Right atrium auricular region (tissue), 2 donors: Measurements from ENCODE around the gene PALLD. TPM values are rescaled to one million over a fixed set of nuclear protein-coding genes. Genes with fewer than 3 reads are reported as not detected.

Experiments
- DNase-seq: peaks from one replicate; pipeline ENCODE4 v3.0.0-alpha.2; 2019; ENCODE audit warnings: low spot score
- H3K27ac ChIP-seq, 2 donors: fragments of 200-600 bp; sonication (generic); 1 replicate in 1 of 2; 2 replicates in 1 of 2; pipeline ENCODE4 v1.5.1; 2016 to 2019
- H3K27me3 ChIP-seq, 2 donors: fragments of 200-600 bp; sonication (generic); one replicate each; pipeline versions ENCODE4 v1.5.1 to v1.6.0; 2017 to 2019
- H3K36me3 ChIP-seq: fragments of 200-600 bp; sonication (generic); one replicate; pipeline ENCODE4 v1.5.1; 2016
- H3K4me1 ChIP-seq, 2 donors: fragments of 200-600 bp; sonication (generic); one replicate each; pipeline versions ENCODE4 v1.5.1 to v1.6.0; 2017 to 2019
- H3K4me3 ChIP-seq, 2 donors: fragments of 200-600 bp; sonication (generic); 1 replicate in 1 of 2; 2 replicates in 1 of 2; pipeline ENCODE4 v1.5.1; 2017 to 2019; ENCODE audit warnings: mild to moderate bottlenecking in 1 of 2, moderate library complexity in 1 of 2
- H3K9me3 ChIP-seq, 2 donors: fragments of 200-600 bp; sonication (generic); one replicate each; pipeline ENCODE4 v1.5.1; 2019
- total RNA-seq, 2 donors: library from RNA; depleted of rRNA; stranded (reverse); fragments of >200 nt; gene quantifications; one replicate each; pipeline ENCODE4 v1.1.0, GENCODE V29; 2016
- TF ChIP-seq, protein P1 (sequence below), 2 donors: fragments of 200-600 bp; sonication (generic); IDR thresholded peaks; one replicate each; pipeline ENCODE4 v1.5.1; 2019; ENCODE audit warnings: antibody characterized with exemption in 2 of 2

The PALLD gene
- total RNA-seq, 2 donors from 2014 or later: 764 to 782 TPM

DNA sequence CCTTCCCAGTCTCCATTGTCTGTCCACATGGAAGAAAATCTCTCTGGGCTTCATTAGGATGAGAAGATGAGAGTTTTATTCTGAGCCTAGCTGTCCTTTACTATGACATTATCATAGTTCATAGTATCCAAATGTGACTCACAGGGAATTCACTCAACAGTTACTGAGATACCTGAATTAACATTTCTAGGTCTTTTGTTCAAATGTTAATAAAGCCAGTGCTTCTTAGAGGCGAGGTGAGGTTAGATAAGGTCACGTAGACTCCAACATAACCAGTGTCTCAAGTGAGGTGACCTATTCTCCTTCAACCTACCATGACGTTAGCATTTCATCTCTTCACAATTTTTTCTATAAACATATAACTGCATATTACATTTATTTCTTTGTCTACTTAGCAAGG is 67.2 kb downstream of the PALLD start:
- Histone ChIP-seq H3K36me3 (no peaks in the 10 kb centered on the region), H3K4me1 (peaks cover 0 to 34% of the 10 kb centered on the region in 2 donors), H3K4me3 (no peak overlapping the region), H3K27me3 (no peaks in the 10 kb centered on the region), H3K9me3 (no peaks in the 10 kb centered on the region), H3K27ac (peak overlapping the region in 1 of 2 donors; percentile 24)
- TF ChIP-seq, protein P1, sequence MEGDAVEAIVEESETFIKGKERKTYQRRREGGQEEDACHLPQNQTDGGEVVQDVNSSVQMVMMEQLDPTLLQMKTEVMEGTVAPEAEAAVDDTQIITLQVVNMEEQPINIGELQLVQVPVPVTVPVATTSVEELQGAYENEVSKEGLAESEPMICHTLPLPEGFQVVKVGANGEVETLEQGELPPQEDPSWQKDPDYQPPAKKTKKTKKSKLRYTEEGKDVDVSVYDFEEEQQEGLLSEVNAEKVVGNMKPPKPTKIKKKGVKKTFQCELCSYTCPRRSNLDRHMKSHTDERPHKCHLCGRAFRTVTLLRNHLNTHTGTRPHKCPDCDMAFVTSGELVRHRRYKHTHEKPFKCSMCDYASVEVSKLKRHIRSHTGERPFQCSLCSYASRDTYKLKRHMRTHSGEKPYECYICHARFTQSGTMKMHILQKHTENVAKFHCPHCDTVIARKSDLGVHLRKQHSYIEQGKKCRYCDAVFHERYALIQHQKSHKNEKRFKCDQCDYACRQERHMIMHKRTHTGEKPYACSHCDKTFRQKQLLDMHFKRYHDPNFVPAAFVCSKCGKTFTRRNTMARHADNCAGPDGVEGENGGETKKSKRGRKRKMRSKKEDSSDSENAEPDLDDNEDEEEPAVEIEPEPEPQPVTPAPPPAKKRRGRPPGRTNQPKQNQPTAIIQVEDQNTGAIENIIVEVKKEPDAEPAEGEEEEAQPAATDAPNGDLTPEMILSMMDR (IDR thresholded peaks at IDR 0.05): no peak
- no peak for DNase-seq

DNA sequence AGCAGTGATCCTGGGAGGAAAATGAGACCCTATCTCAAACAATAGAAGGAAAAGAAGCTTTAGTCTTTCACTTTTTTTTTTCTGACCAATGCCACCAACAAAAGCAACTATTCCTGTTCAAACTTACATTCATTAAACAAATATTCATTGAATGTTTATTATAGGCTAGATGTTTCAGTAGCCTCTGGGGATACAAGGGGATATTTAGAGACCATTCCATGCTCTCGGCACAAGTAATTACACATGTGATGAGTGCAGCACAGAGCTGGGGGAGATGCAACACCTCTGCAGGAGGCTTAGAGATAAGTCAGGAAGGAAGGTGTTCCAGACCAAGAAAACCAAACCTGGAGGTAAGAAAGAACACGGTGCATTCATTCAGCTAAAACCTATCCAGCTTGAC is 68.3 kb downstream of the PALLD start:
- no peaks in the 10 kb centered on the region for H3K9me3 ChIP-seq
- no peak for DNase-seq
- no peak overlapping the region for H3K27ac ChIP-seq
- peaks cover 0 to 33% of the 10 kb centered on the region in 2 donors for H3K4me1 ChIP-seq
- H3K36me3 ChIP-seq: no peaks in the 10 kb centered on the region
- no peak overlapping the region for H3K4me3 ChIP-seq
- TF ChIP-seq, protein P1 (IDR thresholded peaks at IDR 0.05): no peak
- no peaks in the 10 kb centered on the region for H3K27me3 ChIP-seq

DNA sequence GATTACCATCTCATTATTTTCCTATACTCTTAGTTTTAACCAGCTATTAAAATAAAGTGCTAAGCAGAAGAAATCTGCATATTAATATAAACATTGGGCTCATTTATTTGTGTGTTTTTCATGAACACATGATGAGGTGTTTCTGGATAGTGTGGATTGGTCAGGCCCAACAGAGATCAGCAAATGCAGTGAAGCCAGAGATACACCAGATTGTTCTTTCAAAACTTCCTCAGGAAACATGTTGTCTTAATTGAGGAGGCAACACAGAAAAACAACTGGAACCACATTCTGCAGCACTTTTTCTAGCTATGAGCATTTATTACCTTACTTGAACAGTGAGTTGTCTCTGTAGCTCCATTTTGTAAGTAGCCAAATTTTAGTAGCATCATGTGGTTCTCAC is 69.9 kb downstream of the PALLD start:
- TF ChIP-seq, protein P1 (IDR thresholded peaks at IDR 0.05): no peak
- no peak overlapping the region for H3K27ac ChIP-seq
- H3K27me3 ChIP-seq: no peaks in the 10 kb centered on the region
- H3K36me3 ChIP-seq: no peaks in the 10 kb centered on the region
- no peak for DNase-seq
- H3K9me3 ChIP-seq: no peaks in the 10 kb centered on the region
- peaks cover 0 to 25% of the 10 kb centered on the region in 2 donors for H3K4me1 ChIP-seq
- no peak overlapping the region for H3K4me3 ChIP-seq

DNA sequence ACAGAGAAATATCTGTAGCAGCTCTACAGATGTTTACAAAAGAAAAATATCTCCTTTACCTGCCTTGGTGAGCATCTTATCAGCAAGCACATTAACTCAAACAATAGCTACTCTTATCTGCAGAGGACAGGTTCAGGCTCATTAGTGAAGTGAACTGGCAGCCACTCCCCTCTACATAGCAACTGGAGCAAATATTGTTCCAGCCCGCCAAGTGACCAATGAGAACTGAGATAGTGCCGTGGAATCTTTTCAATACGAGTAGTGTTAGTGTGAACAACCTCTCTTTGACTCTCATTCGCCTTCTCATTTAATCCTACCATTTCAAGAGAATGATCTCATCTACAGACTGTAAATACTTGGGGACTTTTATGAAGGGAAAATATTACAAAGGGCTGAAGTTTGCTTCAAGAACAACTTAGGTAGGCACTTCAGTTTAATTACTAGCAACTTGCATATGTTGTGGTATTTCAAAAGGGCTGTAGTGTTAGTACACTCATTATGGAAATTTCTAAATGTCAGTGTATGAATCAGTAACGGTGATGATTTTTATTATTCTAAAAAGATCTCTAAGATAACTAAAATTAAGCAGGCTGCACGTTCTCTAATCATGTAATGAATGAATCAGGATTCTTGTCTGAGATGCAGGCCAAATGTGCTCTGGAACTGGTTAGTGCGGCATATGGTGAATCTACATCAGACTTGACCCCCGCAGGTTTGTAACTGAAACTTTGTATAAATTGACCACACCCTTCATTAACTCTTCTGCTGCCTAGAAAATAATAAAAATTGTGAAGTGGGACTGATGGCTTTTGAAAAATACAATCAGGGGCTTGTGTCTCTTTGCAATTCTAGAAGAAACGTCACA is 72.4 kb downstream of the PALLD start:
- Histone ChIP-seq H3K36me3 (no peaks in the 10 kb centered on the region), H3K4me3 (no peak overlapping the region), H3K9me3 (no peaks in the 10 kb centered on the region), H3K27ac (peak overlapping the region in 1 of 2 donors; percentile 58), H3K27me3 (no peaks in the 10 kb centered on the region), H3K4me1 (peaks cover 0 to 17% of the 10 kb centered on the region in 2 donors)
- no peak for DNase-seq
- TF ChIP-seq, protein P1 (IDR thresholded peaks at IDR 0.05): no peak

DNA sequence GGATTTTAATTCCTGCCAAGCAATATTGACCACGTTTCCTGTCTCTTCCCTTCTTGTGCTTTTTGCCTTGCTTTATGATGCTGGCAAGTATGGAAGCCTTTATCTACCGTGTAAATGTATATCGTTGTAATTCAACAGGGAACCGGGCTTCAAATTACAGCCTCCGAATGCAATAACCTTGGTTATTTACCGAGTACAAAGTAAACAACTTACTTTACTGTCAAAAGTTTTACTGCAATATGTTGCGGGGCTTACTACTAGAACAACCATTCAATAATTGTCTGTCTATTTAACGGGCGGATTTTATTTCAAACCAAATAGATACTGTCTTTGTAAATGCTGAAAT is 73.1 kb downstream of the PALLD start:
- H3K36me3 ChIP-seq: no peaks in the 10 kb centered on the region
- no peaks in the 10 kb centered on the region for H3K9me3 ChIP-seq
- peak overlapping the region in 1 of 2 donors; percentile 58 for H3K27ac ChIP-seq
- no peak for DNase-seq
- H3K27me3 ChIP-seq: no peaks in the 10 kb centered on the region
- peaks cover 0 to 17% of the 10 kb centered on the region in 2 donors for H3K4me1 ChIP-seq
- no peak overlapping the region for H3K4me3 ChIP-seq
- TF ChIP-seq, protein P1 (IDR thresholded peaks at IDR 0.05): no peak
